HG03159 (cell line): ENCODE results near the gene LGALS8.
"Not testable (repeated sequence)": the region's sequence is repeated elsewhere in the genome, so short reads cannot be mapped to it uniquely, and the experiment has no call there.

Source experiments
- ATAC-seq: cut with Tn5 transposase; IDR thresholded peaks from one replicate; pipeline ENCODE4 v1.9.1; 2021; ENCODE audit warnings: mild to moderate bottlenecking, moderate library complexity; ENCODE audit not compliant: unreplicated experiment

LGALS8 gene

DNA sequence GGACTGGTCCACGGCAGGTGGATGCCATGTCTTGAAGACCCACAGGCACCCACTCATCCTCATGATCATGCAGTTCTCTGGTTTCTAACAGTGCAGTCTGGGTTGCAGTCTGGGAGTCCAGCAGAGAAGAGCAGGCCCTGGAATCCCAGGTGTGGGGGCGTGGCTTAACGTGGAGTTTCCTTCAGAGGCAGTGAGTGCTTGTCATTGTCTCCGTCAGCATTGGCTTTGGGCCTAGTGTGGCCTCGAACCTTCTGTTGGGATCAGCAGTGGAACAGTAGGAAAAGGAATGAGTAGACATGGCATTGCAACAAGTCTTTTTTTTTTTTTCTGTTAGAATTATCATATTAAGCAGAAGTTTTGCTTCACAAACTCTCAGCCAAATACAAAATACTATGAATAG is 12.8 kb downstream of the LGALS8 start:
- no peak for ATAC-seq

DNA sequence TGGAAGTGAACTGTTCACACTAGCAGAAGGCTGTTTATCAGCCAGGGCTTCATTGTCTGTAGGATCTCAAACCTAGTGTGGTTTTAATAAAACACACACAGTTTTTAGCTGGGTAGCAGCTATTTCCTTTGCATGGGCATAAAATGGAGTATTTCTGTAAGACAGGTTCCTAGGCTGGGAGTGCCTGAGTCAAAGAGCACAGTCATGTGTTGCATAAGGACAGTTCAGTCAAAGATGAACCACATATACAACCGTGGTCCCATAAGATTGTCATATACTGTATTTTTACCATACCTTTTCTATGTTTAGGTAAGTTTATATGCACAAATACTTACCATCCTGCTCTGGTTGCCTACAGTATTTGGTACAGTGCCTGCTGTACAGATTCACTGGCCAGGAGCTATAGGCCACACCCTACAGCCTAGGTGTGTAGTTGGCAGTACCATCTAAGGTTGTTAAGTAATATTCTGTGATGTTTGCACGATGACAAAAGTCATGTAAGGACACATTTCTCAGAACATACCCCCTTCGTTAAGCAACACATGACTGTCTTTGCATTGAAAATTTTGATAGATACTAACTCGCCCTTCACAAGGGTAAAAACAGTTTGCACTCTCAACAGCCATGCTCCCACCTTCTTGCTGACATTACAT is 17.2 kb downstream of the LGALS8 start:
- no peak for ATAC-seq

DNA sequence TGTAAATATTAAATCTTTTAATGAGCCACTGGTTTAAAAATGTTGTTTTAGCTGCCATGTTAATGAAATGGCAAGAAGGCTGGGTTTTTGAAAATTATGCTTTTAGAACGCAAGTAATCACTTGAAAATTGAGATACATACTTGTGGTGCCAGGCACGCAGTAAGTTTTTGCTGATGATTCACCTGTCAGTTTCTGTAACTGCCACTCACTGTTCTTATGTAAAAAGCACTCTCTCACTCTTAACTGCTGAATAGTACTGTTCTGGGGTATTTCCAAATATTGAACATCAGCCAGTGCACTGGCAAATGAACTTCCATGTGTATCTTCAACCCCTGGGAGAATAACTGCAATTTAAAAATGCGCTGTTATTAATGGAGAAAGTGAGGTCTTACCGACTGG is 17.9 kb downstream of the LGALS8 start:
- ATAC-seq = no peak

DNA sequence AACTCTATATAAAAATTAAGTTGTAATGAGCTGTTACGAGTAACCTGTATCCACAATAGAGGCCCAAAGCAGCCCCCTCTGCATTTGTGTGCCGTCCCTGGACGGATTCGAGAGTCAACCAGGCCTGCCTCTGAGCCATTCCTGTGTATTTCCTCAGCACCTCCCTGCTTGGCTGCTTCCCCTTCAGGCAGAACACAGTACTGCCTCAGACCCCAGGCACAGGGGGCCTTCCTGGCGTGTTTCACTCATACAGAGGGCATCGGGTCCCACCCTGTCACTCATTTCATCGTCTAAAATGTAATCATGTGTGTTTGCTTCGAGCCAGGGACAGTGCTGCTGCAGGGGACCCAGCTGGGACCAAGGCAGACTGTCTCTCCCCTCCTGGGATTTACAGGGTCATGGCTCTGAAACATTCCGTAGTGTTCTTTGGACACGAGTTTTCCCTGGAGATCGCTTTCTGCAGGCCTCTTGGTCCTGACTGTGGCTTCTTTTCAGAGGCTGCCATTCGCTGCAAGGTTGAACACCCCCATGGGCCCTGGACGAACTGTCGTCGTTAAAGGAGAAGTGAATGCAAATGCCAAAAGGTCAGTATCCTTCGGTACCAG is 19.4 kb downstream of the LGALS8 start:
- ATAC-seq = no peak

DNA sequence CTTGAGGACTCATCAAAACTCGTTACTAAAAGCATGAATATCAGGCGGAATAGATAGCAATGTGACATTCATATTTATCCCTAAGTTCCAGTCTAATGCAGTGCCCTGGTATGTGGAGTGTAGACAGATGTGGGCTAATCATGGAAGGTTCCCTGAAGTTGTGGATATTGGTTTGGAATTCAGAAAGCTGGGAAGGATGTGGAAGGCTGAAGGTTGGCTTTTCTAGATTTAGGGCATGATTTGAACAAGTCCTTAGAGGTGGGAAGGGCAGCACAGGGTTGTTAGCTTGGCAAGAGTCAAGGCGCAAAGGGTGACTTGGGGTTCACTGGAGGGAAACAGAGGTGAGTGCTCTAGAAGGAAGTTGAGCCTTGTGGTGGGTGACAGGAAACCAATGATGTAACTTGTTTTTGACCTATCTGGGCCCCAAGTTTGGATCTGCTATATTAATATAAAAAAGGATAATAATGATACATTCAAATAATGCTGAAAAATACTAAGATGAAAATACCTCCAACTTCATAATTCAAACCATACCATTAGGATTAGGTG is 21.9 kb downstream of the LGALS8 start:
- ATAC-seq = no peak

DNA sequence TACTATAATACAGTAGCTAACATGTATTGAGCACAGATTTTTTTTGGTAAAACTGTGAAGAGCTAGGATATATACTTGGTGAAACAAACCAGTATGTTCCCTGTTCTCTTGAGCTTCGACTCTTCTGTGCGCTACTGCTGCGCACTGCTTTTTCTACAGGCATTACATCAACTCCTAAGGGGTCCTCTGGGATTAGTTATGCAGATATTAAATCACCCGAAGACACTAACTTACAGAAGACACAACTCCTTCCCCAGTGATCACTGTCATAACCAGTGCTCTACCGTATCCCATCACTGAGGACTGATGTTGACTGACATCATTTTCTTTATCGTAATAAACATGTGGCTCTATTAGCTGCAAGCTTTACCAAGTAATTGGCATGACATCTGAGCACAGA is 24.7 kb downstream of the LGALS8 start:
- no peak for ATAC-seq

DNA sequence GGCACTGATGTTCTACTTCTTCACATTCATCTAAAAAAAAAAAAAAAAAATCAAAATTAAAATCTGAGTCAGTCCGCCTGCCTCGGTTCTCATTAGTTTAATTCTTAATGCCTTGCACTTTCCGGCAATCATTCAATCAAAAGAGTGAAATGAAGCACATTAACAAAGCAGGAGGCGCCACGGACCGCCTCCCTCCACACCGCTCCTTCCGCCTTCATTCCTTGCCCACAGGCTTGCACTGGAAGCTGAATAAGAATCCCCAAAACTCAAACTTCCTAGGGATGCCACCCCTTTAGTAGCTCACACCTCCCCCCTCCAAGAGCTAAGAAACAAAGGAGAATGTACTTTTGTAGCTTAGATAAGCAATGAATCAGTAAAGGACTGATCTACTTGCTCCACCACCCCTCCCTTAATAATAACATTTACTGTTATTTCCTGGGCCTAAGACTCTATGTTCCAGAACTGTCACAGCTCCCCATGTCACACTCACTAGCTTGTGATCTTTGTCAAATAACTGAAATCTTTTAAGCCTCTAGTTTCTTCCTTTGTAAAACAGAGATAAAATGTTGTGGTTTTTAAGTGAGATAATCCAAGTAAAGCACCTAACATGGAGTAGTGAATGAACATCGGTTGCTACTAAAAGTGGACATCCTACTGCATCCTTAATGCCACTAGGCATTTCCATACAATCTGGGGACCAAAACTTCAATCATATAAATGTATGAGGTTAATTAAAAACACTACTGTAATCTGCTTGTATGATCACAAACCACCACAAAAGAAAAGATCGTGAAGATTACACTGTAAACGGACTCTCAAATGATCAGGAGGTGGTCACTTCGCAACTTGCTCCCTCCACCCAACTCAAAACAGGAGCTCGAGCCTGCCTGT is 27.4 kb downstream of the LGALS8 start:
- ATAC-seq = no peak

DNA sequence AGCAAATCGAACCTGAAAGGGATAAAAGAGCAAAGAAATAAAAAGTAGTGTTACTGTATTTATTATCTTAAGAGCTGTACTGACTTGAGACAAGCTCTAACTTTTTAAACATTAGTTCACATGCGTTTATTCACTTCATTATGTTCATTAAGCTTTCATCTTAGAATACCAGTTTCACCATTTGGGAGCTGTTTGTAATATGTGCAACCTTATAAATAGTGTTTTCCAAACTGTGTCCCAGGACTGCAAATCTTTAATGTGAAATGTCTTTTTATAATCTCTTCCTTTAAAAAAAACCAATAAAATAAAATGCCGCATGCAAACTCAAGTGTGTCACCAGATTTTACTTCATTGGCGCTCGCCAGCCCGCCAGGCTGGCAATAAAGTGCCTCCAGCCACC is 28.3 kb downstream of the LGALS8 start:
- no peak for ATAC-seq

DNA sequence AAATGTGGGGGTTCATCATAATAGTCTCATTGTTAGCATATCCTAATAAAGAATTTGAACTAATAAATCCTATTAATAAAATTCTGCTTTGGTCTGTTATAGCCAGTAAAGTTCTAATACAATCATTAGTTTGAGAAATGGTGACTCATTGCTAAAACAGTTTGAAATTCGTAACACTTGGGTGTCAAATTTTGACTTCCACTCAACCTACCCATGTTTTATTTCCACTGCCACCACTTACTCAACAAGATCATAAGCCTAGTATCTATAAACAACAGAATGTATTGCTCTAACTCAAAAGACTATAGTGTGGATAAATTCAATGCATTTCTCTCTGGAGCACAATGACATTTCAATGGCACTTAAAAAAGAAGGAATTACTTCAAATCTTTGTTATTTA is 29.1 kb downstream of the LGALS8 start:
- ATAC-seq = no peak

DNA sequence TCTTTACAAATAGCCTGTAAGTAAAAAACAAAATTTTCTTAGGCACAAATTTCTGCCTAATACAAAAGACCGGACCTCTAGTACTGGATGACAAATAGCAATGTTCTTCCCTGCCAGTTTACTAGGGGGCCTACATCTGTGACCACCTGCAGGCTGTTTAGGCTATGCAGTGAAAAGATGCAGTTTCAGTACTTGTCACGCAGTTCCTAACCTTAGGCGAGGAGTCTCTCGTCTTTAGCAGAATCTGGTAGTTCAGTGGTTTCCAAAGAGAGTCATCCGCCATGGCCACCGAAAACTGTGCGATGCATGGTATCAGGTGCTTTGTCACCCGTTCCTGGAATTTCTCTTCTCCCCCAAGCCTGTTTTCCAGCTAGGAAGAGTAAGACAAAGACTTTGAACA is 29.6 kb downstream of the LGALS8 start:
- ATAC-seq = no peak

DNA sequence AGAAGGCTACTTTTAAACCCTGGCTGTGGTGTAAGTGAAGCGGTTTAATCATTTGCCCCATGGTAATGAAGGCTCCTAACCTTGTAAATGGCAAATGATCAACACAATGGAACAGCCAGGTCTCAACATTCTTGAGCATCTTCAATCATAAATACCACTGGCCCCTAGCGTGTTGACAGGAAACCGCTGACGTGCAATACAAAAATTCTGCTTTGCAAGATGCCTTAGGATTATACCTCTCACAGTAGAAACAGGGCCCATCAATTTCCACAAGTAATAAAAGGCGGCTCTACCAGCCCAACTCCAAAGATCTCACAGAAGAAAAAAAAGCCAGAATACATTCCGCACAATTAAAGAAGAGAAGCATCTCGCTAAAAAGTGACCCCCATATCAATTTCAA is 32.8 kb downstream of the LGALS8 start:
- ATAC-seq = no peak

DNA sequence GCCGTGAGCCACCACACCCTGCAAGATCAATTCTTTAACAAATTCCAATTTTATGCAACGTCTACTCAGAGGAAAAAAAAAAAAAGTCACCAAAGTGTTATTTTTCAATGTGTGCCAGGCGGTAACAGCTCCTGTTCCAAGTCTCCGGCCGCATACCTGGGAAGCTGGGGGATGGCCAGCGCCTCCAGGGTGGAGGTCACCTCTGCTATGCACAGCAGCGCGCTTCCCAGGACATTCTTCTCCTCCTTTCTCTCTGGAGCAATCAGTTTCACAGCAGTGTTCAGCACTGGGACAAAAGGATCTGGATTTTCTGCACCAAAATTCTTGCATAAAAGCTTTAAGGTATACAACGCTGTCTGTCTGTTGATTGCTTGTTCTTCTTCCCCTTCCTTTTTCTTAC is 34.3 kb downstream of the LGALS8 start:
- ATAC-seq = no peak

DNA sequence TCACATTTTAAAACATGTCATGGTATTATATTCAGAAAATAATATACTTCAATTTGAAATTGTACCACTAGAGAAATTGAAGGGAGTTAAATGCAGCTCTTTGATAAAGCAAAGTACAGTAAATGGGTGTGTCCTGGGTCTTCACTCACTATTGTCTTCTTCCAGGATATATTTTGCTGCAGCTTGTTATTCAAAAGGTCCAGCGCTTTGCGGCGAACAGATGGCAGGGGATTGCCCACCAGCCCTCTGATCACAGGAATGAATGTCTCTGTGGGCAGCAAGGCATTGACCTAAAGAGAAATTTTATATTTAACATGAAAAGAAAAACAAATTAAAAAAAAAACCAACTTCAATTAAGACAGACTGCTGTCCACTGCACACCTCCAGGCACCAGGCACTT is 35.1 kb downstream of the LGALS8 start:
- no peak for ATAC-seq

DNA sequence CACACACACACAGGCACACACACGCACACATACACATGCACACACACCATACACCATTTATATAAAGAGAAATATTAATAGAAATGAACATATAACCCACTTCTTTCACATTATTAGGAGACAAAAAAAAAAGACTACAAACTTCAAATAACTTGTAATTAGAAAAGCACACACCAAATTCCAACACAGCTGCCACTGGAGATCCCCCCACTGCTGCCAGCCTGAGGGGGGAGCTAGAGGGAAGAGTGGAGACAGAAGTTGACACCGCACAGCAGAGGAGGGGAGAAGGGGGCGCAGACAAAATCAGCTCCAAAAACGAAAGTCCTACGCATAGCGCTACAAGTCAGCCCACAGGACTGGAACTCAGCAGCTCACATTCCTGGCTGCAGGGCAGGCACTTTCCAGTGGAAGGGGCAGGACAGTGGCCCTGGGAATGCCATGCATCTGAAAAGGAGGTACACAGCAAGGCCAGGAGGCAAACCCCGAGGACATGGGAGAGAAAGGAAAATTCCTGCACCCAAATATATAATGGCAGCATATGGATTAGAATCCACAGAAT is 36.5 kb downstream of the LGALS8 start:
- no peak for ATAC-seq

DNA sequence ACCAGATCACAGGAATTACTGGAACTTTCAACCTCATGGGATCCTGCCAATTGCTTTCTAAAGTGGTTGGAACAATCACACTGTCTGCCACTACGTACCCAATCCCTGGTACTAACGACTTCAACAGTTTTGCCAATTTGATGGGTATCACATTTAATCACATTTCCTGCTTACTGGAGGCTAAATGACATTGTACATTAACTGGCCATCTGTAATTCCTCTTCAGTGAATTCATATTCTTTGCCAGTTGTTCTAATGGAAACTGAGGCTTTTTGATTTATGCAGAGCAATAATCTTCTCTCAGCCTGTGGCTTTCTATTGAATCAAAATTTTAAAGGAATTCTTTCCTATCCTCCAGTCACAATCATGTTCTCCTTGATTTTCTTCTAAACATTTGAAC is 38.2 kb downstream of the LGALS8 start:
- no peak for ATAC-seq

DNA sequence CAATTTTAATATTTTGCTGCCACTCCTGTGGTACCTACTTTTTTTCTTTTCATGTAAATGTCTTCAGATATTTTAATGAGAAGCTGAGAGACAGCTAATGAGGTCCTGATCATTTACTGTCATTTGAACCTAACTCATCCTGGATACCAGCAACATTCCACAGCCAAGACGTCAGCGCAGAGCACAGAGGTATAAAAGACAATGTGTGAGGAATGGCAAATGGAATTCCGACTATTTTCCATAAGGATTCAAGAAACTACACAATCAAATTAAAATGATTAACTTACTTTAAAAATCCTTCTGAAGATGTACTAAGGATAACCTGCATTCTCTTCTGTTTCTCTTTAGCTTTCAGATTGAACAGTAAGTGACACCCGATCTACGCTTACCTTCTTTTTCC is 41.7 kb downstream of the LGALS8 start:
- ATAC-seq = no peak

DNA sequence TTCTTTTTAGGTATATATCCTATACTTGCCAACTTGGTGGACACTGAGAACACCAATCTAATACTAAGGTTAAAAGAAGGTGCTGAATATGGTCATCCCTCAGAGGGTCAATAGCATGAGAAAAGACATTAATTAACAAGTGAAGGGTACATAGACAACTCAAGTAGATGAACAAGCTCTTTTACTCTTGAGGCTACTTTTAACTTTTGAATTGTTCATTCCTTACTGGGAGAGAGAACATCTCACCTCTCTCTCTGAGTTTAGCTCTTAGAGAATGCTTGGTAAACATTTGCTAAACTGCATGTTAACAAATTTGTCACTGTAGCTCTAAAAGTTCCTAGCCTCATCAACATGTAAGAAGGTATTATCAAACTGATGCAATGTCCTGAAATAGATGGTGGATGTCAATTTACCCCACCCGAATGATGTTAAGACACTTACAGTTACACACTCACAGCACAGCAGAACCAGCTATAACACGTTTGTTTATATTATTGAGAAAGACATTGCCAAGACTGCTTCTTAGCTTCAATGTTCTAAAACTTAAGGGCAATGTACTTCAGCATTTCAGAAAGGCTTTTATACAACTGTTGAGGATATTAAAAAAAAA is 44.6 kb downstream of the LGALS8 start:
- ATAC-seq = no peak

DNA sequence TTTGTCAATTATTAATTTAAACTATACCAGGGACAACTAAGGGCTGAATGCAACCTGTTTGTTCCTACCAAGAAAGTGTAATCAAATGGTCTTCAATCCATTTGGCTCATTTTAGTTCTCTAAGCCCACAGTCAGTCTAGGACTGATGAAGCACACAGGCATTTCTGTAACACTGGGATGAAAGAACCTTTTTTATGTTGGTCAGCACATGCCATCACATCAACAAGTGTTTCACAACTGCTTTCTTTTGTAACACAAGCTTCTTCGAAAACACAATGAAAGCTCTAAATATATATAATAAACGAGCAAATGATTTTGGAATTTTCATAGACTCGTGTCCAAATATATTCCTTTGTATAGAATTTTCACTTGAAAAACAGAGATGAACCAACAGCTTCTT is 51.7 kb downstream of the LGALS8 start:
- ATAC-seq = no peak

DNA sequence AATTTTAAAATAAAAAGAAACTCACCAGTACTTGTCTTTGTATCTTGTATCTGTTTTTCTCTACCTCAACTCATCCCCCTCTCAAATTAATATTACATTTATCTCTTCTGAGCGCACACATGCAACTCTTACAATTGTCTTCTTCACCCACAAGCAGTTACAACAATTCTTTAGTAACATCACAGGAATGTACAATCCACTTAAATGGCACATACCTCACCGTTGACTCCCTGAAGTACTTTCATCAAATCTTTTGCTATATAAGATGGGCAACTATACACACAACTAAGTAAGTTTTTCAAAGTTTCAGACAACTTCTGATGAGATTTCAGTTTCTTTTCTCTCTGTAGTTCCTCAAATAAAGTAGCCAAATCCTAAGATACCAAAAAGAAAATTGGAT is 52.2 kb downstream of the LGALS8 start:
- ATAC-seq = no peak

DNA sequence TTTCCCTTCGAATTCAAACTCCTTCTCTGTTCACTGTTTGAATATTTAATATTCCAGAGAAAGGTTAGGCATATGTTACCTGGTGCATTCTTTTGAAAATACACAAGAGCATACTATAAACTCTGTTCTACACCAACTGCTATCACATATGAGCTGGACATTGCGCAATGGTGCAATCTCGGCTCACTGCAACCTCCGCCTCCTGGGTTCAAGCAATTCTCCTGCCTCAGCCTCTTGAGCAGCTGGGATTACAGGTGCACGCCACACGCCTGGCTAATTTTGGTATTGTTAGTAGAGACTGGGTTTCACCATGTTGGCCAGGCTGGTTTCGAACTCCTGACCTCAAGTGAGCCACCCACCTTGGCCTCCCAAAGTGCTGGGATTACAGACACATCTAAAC is 53.3 kb downstream of the LGALS8 start:
- ATAC-seq = not testable (repeated sequence)

DNA sequence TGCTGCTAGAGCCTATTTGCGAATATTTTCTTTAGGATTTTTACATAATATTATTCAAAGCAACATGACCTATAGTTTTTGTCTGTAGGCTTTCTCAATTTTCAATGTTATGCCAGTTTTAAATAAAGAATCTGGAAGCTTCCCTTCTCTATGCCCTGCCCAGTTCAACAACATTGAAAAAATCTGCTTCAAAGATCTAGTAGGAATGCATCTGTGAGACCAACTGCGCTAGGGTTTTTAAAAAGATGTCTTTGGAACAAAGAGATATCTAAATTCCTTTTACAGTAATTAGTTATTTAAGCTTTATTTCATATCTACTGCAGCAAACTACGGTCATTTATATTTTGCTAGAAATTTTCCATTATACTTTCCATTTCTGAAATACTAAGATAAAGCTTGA is 54.9 kb downstream of the LGALS8 start:
- no peak for ATAC-seq
